Measurements from ENCODE around the gene SLC16A1.

DNA sequence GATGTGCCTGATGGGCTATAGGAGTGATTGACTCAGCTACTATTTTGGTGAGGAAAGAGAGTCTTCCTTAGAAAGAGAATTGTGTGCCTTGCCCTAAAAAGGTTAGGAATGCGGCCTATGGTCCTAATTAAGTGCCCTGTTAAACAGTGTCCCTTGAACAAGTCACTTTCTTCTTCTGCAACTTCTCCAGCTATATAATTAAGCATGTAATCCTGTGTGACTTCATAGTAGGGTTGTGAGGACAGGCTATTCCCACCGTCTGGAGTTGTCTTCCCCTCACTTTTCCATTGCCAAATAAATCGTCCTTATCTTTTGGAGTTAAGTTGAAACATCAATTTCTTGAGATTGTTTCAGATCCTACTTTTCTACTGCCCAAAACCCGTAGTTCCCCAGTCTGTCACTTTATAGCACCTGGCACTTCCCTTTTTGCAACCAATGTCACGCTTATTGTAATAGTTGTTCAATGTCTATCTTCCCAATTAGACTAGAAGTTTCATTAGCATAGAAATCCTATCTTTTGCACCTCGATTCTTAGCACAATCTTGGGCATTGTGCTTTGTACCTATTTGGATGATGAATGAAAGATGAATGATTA lies 27.6 kb upstream of the SLC16A1 start:
- TF ChIP-seq, protein P1, sequence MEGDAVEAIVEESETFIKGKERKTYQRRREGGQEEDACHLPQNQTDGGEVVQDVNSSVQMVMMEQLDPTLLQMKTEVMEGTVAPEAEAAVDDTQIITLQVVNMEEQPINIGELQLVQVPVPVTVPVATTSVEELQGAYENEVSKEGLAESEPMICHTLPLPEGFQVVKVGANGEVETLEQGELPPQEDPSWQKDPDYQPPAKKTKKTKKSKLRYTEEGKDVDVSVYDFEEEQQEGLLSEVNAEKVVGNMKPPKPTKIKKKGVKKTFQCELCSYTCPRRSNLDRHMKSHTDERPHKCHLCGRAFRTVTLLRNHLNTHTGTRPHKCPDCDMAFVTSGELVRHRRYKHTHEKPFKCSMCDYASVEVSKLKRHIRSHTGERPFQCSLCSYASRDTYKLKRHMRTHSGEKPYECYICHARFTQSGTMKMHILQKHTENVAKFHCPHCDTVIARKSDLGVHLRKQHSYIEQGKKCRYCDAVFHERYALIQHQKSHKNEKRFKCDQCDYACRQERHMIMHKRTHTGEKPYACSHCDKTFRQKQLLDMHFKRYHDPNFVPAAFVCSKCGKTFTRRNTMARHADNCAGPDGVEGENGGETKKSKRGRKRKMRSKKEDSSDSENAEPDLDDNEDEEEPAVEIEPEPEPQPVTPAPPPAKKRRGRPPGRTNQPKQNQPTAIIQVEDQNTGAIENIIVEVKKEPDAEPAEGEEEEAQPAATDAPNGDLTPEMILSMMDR (IDR thresholded peaks at IDR 0.05): no peak
- TF ChIP-seq POLR2A (IDR thresholded peaks at IDR 0.05): no peak
- no peak for TF ChIP-seq POLR2AphosphoS5 (IDR thresholded peaks at IDR 0.05)

Measured in breast epithelium (tissue), 3 donors.